GM23338 (cell line): Measurements from ENCODE around the gene SSBP2. TPM values are rescaled to one million over a fixed set of nuclear protein-coding genes. Genes with fewer than 3 reads are reported as not detected.

Experiments
- ATAC-seq: fragments of 200-7000 bp; cut with Tn5 transposase; 3 replicates; pipeline ENCODE4 v1.9.1; 2020
- DNase-seq: peaks from one replicate; pipeline ENCODE4 v3.0.0-alpha.2; 2015; ENCODE audit warnings: low spot score
- H2AFZ ChIP-seq: fragments of 200-600 bp; sonication (generic); 2 replicates; pipeline ENCODE4 v1.8.0; 2016; ENCODE audit warnings: antibody characterized with exemption, mild to moderate bottlenecking, moderate library complexity
- H3F3A ChIP-seq: fragments of 200-600 bp; sonication (generic); replicated peaks from 2 replicates; pipeline ENCODE4 v1.8.0; 2017; ENCODE audit warnings: antibody characterized with exemption, mixed run types, low read depth
- H3K27ac ChIP-seq: fragments of 200-600 bp; sonication (generic); 2 replicates; pipeline ENCODE4 v1.6.1; 2016; ENCODE audit warnings: low read depth
- H3K27me3 ChIP-seq: fragments of 200-600 bp; sonication (generic); 2 replicates; pipeline ENCODE4 v1.8.0; 2016; ENCODE audit warnings: mild to moderate bottlenecking, mixed run types, moderate library complexity; ENCODE audit not compliant: insufficient read depth
- H3K36me3 ChIP-seq: fragments of 200-600 bp; sonication (generic); 2 replicates; pipeline ENCODE4 v1.8.0; 2016; ENCODE audit warnings: mild to moderate bottlenecking; ENCODE audit not compliant: insufficient read depth
- H3K4me1 ChIP-seq: fragments of 200-600 bp; sonication (generic); 2 replicates; pipeline ENCODE4 v1.8.0; 2016; ENCODE audit warnings: mild to moderate bottlenecking, moderate library complexity; ENCODE audit not compliant: insufficient read depth
- H3K4me2 ChIP-seq: fragments of 200-600 bp; sonication (generic); 2 replicates; pipeline ENCODE4 v1.7.1; 2017; ENCODE audit warnings: mixed run types
- H3K4me3 ChIP-seq: fragments of 200-600 bp; sonication (generic); 2 replicates; pipeline ENCODE4 v1.6.1; 2016; ENCODE audit warnings: mixed run types
- H3K79me2 ChIP-seq: fragments of 200-600 bp; sonication (generic); replicated peaks from 2 replicates; pipeline ENCODE4 v1.8.0; 2017; ENCODE audit warnings: mild to moderate bottlenecking; ENCODE audit not compliant: insufficient read depth
- H3K9me2 ChIP-seq: fragments of 200-600 bp; sonication (generic); 2 replicates; pipeline ENCODE4 v1.8.0; 2017; ENCODE audit not compliant: insufficient read depth
- H4K20me1 ChIP-seq: fragments of 200-600 bp; sonication (generic); replicated peaks from 2 replicates; pipeline ENCODE4 v1.8.0; 2017; ENCODE audit warnings: mild to moderate bottlenecking; ENCODE audit not compliant: insufficient read depth
- H3K27ac Mint-ChIP-seq: 2 replicates; pipeline ENCODE4 v1.8.0; 2020; ENCODE audit warnings: inconsistent platforms, mild to moderate bottlenecking, moderate library complexity, mixed read lengths
- H3K27me3 Mint-ChIP-seq: 3 replicates; pipeline ENCODE4 v1.8.0; 2022; ENCODE audit warnings: low read depth, mild to moderate bottlenecking, moderate library complexity, mixed read lengths, inconsistent platforms; ENCODE audit not compliant: insufficient read depth, poor library complexity
- H3K36me3 Mint-ChIP-seq: 3 replicates; pipeline ENCODE4 v1.8.0; 2021; ENCODE audit warnings: low read depth, mild to moderate bottlenecking, inconsistent platforms, moderate library complexity, mixed read lengths
- H3K4me1 Mint-ChIP-seq: 3 replicates; pipeline ENCODE4 v1.8.0; 2020; ENCODE audit warnings: mild to moderate bottlenecking, inconsistent platforms, mixed read lengths
- H3K4me3 Mint-ChIP-seq: 3 replicates; pipeline ENCODE4 v1.8.0; 2021; ENCODE audit warnings: moderate library complexity, mild to moderate bottlenecking, inconsistent platforms, mixed read lengths
- H3K9me3 Mint-ChIP-seq: 3 replicates; pipeline ENCODE4 v1.8.0; 2020; ENCODE audit warnings: moderate library complexity, mild to moderate bottlenecking, inconsistent platforms, mixed read lengths
- EZH2 ChIP-seq: fragments of 200-600 bp; sonication (generic); IDR thresholded peaks from one replicate; pipeline ENCODE4 v1.8.0; 2017; ENCODE audit warnings: antibody characterized with exemption, mild to moderate bottlenecking, low read depth; ENCODE audit not compliant: unreplicated experiment
- EZH2phosphoT487 ChIP-seq: fragments of 200-600 bp; sonication (generic); IDR thresholded peaks from one replicate; pipeline ENCODE4 v1.8.1; 2018; ENCODE audit warnings: antibody characterized with exemption; ENCODE audit not compliant: unreplicated experiment
- JUNB ChIP-seq: IDR thresholded peaks from one replicate; pipeline ENCODE4 v1.6.1; 2016; ENCODE audit warnings: antibody characterized with exemption; ENCODE audit not compliant: unreplicated experiment
- NANOG ChIP-seq: IDR thresholded peaks from 2 replicates; pipeline ENCODE4 v1.6.1; 2016; ENCODE audit warnings: antibody characterized with exemption, borderline replicate concordance
- STAT1 ChIP-seq: IDR thresholded peaks from one replicate; pipeline ENCODE4 v1.6.1; 2016; ENCODE audit warnings: antibody characterized with exemption; ENCODE audit not compliant: unreplicated experiment
- ZNF114 ChIP-seq: fragments of 250-450 bp; sonication (Bioruptor Pico); IDR thresholded peaks from 2 replicates; pipeline ENCODE4 v1.5.0; 2020; ENCODE audit warnings: mild to moderate bottlenecking, moderate library complexity
- ZNF331 ChIP-seq: fragments of 250-450 bp; sonication (Bioruptor Pico); IDR thresholded peaks from 2 replicates; pipeline ENCODE4 v1.5.0; 2020; ENCODE audit warnings: low read depth, mild to moderate bottlenecking, moderate library complexity
- ZNF462 ChIP-seq: fragments of 250-450 bp; sonication (Bioruptor Pico); IDR thresholded peaks from 2 replicates; pipeline ENCODE4 v1.5.0; 2020; ENCODE audit warnings: mild to moderate bottlenecking, moderate library complexity
- polyA plus RNA-seq: library from polyadenylated mRNA; unstranded; fragments of >200 nt; fragmentation: Nextera tagmentation; extraction: Ambion mirVana; gene quantifications from 2 replicates; pipeline ENCODE4 v1.2.1, GENCODE V29; 2016
- total RNA-seq: library from RNA; depleted of rRNA; stranded (reverse); fragments of >200 nt; shearing (Covaris generic); gene quantifications from 2 replicates; pipeline ENCODE4 v1.2.3, GENCODE V29; 2014
- TF ChIP-seq, protein P1 (sequence below), 2 experiments: fragments of 200-600 bp in 1 of 2; sonication (generic) in 1 of 2; conservative IDR thresholded peaks; 2 replicates each; pipeline versions ENCODE4 v1.5.1 to v1.6.1; 2016 to 2017; ENCODE audit warnings: antibody characterized with exemption in 2 of 2, low read depth in 2 of 2, mild to moderate bottlenecking in 2 of 2, moderate library complexity in 1 of 2
- TF ChIP-seq, protein P2 (sequence below): IDR thresholded peaks from one replicate; pipeline ENCODE4 v1.6.1; 2018; ENCODE audit warnings: antibody characterized with exemption; ENCODE audit not compliant: unreplicated experiment

SSBP2 gene
- total and polyA plus RNA-seq, 2 experiments from 2014 or later, result 21.5 to 24.7 TPM

GRCh38 chr5:81469676-81470075, 281.2 kb downstream of the SSBP2 start (continued):
- TF ChIP-seq, protein P1, sequence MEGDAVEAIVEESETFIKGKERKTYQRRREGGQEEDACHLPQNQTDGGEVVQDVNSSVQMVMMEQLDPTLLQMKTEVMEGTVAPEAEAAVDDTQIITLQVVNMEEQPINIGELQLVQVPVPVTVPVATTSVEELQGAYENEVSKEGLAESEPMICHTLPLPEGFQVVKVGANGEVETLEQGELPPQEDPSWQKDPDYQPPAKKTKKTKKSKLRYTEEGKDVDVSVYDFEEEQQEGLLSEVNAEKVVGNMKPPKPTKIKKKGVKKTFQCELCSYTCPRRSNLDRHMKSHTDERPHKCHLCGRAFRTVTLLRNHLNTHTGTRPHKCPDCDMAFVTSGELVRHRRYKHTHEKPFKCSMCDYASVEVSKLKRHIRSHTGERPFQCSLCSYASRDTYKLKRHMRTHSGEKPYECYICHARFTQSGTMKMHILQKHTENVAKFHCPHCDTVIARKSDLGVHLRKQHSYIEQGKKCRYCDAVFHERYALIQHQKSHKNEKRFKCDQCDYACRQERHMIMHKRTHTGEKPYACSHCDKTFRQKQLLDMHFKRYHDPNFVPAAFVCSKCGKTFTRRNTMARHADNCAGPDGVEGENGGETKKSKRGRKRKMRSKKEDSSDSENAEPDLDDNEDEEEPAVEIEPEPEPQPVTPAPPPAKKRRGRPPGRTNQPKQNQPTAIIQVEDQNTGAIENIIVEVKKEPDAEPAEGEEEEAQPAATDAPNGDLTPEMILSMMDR (conservative IDR thresholded peaks at IDR 0.05; ENCODE audit: low read depth in 2 of 2), result no peak
- TF ChIP-seq JUNB (no peak), STAT1 (no peak), ZNF462 (CRISPR knock-in tag) (no peak), EZH2phosphoT487 (no peak), ZNF114 (CRISPR knock-in tag) (no peak)

GRCh38 chr5:81450940-81451339, 300.0 kb downstream of the SSBP2 start:
- Histone ChIP-seq H3K4me3 (no peak overlapping the region), H3F3A (no peaks in the 10 kb centered on the region), H3K4me1 (peaks cover 4% of the 10 kb centered on the region; the same call in 1 of the 2 replicates), H3K9me2 (no peaks in the 10 kb centered on the region), H3K79me2 (no peaks in the 10 kb centered on the region), H3K27me3 (no peaks in the 10 kb centered on the region), H3K4me2 (no peak overlapping the region), H3K27ac (no peak overlapping the region), H2AFZ (no peak overlapping the region), H4K20me1 (no peaks in the 10 kb centered on the region), H3K36me3 (no peaks in the 10 kb centered on the region)
- no peaks in the 10 kb centered on the region for H3K9me3 Mint-ChIP-seq
- DNase-seq, result peak; percentile 29
- no peak overlapping the region for H3K4me3 Mint-ChIP-seq
- H3K36me3 Mint-ChIP-seq, result peaks cover 12% of the 10 kb centered on the region; the same call in 2 of the 3 replicates
- H3K27ac Mint-ChIP-seq, result peak overlapping the region; percentile 17; the same call in 1 of the 2 replicates
- peaks cover 8% of the 10 kb centered on the region; the same call in 2 of the 3 replicates for H3K4me1 Mint-ChIP-seq
- H3K27me3 Mint-ChIP-seq, result no peaks in the 10 kb centered on the region
- ATAC-seq, result no peak
- TF ChIP-seq, protein P2, sequence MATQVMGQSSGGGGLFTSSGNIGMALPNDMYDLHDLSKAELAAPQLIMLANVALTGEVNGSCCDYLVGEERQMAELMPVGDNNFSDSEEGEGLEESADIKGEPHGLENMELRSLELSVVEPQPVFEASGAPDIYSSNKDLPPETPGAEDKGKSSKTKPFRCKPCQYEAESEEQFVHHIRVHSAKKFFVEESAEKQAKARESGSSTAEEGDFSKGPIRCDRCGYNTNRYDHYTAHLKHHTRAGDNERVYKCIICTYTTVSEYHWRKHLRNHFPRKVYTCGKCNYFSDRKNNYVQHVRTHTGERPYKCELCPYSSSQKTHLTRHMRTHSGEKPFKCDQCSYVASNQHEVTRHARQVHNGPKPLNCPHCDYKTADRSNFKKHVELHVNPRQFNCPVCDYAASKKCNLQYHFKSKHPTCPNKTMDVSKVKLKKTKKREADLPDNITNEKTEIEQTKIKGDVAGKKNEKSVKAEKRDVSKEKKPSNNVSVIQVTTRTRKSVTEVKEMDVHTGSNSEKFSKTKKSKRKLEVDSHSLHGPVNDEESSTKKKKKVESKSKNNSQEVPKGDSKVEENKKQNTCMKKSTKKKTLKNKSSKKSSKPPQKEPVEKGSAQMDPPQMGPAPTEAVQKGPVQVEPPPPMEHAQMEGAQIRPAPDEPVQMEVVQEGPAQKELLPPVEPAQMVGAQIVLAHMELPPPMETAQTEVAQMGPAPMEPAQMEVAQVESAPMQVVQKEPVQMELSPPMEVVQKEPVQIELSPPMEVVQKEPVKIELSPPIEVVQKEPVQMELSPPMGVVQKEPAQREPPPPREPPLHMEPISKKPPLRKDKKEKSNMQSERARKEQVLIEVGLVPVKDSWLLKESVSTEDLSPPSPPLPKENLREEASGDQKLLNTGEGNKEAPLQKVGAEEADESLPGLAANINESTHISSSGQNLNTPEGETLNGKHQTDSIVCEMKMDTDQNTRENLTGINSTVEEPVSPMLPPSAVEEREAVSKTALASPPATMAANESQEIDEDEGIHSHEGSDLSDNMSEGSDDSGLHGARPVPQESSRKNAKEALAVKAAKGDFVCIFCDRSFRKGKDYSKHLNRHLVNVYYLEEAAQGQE, result no peak
- TF ChIP-seq ZNF331 (CRISPR knock-in tag) (no peak), EZH2phosphoT487 (no peak), EZH2 (no peak), NANOG (no peak), ZNF114 (CRISPR knock-in tag) (no peak)
